ENCODE measurements around the gene FAM222A. TPM values are rescaled to one million over a fixed set of nuclear protein-coding genes. Genes with fewer than 3 reads are reported as not detected.

Gene FAM222A
- total RNA-seq, 3 donors from 2014 or later: 1.7 to 4.4 (median 3.5) TPM

DNA sequence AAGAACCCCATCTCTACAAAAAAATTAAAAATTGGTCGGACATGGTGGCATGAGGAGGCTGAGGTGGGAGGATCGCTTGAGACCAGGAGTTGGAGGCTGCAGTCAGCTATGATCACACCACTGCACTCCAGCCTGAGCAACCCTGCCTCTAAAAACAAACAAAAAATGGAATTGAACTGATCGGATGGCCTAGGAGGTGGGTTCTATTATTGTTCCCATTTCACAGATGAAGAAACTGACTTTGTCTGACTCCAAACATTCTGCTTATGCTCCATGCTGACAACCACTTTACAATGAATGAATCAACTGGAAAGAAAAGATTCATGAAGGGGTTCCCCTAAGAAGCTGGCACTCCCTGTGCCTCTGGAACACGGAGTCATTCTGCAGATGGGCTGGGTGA lies 72.2 kb downstream of the FAM222A start:
- TF ChIP-seq CTCF (IDR thresholded peaks at IDR 0.05): no peak
- DNase-seq (no peak), ATAC-seq (no peak)
- intact Hi-C loops (cut with DNase I, micrococcal nuclease): no loop called here
- Histone ChIP-seq H3K36me3 (ENCODE audit: low read depth) (no peaks in the 10 kb centered on the region), H3K4me1 (ENCODE audit: low read depth) (no peaks in the 10 kb centered on the region), H3K4me3 (no peak overlapping the region), H3K9me3 (no peaks in the 10 kb centered on the region)

DNA sequence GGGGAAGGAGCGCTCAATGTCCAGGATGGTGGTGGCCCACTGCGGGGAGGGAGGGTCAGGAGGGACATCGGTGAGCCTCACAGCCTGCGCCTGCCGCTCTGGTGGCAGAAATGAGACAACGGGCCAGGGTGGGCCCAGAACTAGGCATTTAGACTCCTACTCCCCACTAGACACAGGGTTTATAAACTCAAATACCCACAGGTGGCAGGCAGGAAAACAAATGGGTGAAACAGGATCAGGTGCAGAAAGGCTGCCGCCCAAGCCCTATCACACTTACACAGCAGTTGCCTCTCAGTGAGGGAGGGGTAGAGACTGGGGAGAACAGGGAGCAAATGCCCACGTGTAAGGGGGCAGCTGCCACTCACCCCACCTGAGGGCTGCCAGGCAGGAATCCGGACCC lies 73.2 kb downstream of the FAM222A start:
- DNase-seq (no peak), ATAC-seq (no peak)
- no peaks in the 10 kb centered on the region for H3K9me3 ChIP-seq
- no peaks in the 10 kb centered on the region for H3K4me1 ChIP-seq (ENCODE audit: low read depth)
- no peaks in the 10 kb centered on the region for H3K36me3 ChIP-seq (ENCODE audit: low read depth)
- H3K4me3 ChIP-seq: no peak overlapping the region
- intact Hi-C loops (cut with DNase I, micrococcal nuclease): no loop called here
- TF ChIP-seq CTCF (IDR thresholded peaks at IDR 0.05): no peak

- H3K4me3 ChIP-seq: no peak overlapping the region
- DNase-seq (no peak), ATAC-seq (no peak)
- H3K4me1 ChIP-seq (ENCODE audit: low read depth): no peaks in the 10 kb centered on the region
- intact Hi-C loops (cut with DNase I, micrococcal nuclease): no loop called here
- TF ChIP-seq CTCF (IDR thresholded peaks at IDR 0.05): no peak
- no peaks in the 10 kb centered on the region for H3K9me3 ChIP-seq
- H3K36me3 ChIP-seq (ENCODE audit: low read depth): no peaks in the 10 kb centered on the region
These were observed 76.0 kb downstream of the FAM222A start for GRCh38 chr12:109789526-109790048.

DNA sequence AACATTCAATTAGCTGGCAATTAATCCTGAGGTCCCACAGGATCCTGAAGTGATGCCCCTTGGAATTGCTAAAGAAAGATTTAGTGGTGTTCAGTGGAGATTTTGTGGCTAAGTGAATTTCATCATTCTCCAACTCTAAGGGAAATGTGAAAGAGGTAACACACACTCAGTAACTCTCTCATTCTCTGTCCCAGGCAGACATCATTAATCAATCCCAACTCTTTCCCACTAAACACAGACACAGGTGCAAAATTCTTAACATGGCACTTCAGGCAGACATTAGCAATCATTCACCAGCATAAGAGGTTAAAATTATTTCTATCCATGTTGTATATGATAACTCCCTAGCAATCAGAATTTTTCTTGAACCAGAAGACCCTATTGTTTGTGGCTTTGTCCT lies 79.4 kb downstream of the FAM222A start:
- DNase-seq: no peak
- TF ChIP-seq CTCF (IDR thresholded peaks at IDR 0.05): no peak
- H3K36me3 ChIP-seq (ENCODE audit: low read depth): no peaks in the 10 kb centered on the region
- no peaks in the 10 kb centered on the region for H3K9me3 ChIP-seq
- ATAC-seq: no peak
- no peak overlapping the region for H3K4me3 ChIP-seq
- H3K4me1 ChIP-seq (ENCODE audit: low read depth): no peaks in the 10 kb centered on the region
- intact Hi-C loops (cut with DNase I, micrococcal nuclease): no loop called here

DNA sequence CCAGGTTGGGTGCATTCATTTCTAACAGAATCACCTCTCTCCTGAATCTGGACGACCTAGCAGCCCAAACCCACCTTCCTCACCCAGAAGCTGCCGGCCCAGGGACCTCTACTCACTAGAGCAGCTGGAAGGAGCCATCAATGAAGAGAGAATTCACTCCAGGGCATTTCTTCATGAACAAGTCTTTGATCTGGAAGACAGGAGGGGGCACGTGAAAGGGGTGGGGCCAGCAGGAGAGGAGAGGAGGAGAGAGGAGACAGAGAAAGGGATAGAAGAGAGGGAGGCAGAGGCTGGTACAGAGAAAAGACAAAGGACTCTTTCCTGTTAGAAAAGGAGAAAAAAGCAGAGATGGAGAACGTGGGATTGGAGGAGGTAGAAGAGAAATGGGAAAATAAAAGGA lies 79.8 kb downstream of the FAM222A start:
- intact Hi-C loops (cut with DNase I, micrococcal nuclease): no loop called here
- TF ChIP-seq CTCF (IDR thresholded peaks at IDR 0.05): no peak

More for the DNA sequence above, 79.8 kb downstream of the FAM222A start:
- DNase-seq: no peak
- Histone ChIP-seq H3K9me3 (no peaks in the 10 kb centered on the region), H3K4me3 (no peak overlapping the region), H3K4me1 (ENCODE audit: low read depth) (no peaks in the 10 kb centered on the region), H3K36me3 (ENCODE audit: low read depth) (no peaks in the 10 kb centered on the region)
- no peak for ATAC-seq

All from mucosa of descending colon (tissue), 3 donors.